ENCODE measurements around the gene TRAM2.

TRAM2 gene

GRCh38 chr6:52566201-52566600 lies 10.7 kb downstream of the TRAM2 start:
- DNase-seq: no peak

DNA sequence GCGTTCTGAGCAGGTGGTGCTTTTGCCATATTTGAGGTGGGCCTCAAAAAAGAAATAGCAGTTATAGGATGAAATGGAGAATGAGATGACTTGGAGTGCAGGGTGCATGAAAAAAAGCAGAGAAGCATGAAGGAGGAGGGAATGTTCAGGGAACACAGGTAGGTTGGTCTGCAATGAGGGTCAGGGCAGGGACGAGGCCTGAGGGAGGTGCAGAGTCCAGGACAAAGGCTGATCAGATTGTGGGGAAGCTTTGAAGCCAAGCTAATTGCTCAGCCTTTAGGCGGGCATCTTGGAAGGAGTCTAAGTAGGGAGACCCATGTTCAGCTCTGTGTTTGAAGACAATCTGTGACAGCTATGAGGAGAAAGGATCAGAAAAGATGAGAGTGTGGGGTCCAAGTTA lies 12.0 kb downstream of the TRAM2 start:
- DNase-seq: no peak

- no peak for DNase-seq
These were observed 13.9 kb downstream of the TRAM2 start for GRCh38 chr6:52562911-52563310.

DNA sequence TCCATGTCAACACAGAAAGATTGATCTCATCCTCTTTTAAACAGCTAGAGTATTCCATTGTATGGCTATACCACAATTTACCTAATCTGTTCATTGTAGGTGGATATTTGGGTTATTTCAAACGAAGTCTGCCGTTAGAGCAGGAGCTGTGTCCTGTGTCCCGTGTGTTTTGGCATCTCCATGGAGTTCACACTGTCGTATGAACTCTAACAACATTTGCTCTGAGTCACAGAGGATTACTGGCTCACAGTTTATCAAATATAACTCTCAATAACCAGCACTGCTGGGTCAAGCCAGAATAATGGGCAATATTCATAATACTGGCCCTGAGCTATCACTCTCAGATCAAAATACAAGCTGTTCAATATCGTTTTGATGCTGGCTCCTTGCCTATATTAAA lies 16.4 kb downstream of the TRAM2 start:
- no peak for DNase-seq

GRCh38 chr6:52558266-52559000 lies 18.4 kb downstream of the TRAM2 start:
- no peak for DNase-seq

DNA sequence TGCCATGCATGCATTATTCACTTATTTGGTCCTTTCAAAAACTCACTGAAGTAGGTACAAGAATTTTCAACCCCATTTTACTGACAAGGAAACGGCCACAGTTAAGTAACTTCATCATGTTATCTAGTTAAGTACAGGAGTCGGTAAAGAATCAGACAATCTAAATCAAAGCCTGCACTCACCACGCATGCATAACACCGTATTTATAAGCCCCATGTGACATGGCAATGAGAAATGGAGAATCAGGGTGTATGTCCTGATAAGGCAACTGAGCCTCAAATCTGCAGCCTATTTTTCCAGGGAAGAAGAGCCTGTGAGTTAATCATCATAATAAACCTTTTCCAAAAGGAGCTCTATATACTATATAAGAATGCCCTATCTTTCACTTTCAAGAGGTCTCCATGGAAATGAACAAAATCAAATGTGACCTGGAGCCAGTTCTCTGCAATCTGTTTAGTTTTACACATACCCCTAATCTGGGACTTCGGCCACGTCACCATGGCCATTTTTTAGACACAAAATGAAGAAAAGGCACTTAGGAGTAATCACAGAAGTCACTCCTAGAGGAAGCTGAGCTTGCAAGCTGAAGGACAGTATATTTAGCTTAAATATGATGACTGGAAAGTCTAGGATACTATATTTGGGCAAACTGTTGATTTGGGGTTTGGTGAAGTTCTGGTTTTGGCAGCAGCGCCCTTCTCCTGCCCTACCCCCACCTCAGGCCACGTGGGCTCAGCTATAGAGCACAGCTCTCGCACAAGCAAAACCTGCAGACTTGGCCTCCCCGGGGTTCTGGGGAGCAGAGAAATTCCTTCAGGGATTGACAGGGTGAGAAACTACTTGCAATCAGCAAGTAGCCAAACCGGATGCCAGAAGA lies 19.2 kb downstream of the TRAM2 start:
- no peak for DNase-seq

DNA sequence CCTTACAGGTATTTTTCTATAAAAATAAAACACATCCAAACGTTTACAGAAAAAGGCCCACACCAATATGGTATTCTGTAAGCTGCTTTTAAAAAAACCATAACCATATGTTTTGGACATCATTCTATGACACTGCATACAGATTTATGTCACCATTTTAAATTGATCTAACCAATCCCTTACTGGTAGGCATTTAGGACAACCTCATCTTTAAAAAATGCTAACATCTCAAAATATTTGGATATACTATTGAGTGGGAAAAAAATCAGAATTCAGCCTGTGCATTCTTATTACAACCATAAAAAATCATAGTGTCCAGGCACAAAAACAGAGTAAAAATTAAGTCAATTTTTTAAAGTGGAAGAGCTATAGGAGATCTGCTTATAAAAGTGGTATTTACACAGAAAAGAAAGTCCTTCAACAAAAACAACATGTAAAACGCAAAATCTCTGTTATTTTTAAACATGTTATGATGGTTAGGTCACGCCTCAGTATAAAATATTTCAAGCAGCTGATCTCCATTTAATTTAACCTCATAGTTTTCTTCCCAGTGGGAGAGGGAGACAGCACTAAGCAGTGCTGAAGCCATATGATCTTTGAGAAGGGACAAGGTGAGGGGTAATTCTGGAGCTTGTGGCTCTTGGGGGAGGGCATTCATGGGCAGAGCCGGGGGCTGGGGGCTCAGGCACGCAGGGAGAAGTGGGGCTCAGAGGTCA lies 21.2 kb downstream of the TRAM2 start:
- no peak for DNase-seq

DNA sequence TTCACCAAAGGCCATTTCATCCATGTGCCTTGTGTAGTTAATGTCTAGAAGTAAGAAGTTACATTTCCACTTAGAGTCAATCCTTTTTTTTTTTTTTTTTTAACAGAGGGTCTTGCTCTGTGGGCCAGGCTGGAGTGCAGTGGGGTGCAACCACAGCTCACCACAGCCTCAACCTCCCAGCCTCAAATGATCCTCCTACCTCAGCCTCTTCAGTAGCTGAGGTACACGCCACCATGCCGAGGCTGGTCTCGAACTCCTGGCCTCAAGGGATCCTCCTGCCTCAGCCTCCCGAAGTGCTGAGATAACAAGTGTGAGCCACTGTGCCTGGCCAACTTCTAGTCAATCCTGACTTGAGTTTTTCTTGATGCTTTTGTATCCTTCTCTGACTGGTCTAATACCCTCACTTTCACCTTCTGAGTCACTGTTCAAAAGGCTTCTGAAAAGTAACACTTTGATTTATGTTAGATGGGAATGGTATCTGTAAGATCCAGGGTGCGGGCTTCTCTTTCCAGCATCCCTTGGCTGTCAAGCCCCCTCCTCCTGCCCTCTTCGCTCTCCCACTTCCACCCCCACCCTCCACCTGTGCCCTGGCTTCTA lies 22.1 kb downstream of the TRAM2 start:
- DNase-seq: no peak

DNA sequence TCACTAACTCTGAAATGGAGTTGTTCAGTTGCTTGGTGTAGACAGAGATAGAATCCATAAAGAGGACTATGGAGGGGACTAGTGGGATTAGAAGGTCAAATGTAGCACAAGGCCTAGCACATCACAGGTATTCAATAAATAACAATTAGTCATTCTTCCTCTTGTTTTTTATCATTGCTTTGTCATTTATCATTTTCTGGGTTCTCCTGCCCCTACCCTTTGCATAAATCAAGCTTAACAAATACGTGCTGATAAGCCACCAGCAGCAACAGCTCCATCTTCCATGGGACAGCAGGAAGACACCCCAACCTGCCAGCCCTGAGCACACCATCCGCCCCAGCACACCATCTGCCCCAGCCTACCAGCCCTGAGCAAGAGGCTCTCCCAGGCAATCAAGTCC lies 23.1 kb downstream of the TRAM2 start:
- DNase-seq: no peak

- DNase-seq: no peak
These were observed 23.7 kb downstream of the TRAM2 start for GRCh38 chr6:52553158-52553557.

DNA sequence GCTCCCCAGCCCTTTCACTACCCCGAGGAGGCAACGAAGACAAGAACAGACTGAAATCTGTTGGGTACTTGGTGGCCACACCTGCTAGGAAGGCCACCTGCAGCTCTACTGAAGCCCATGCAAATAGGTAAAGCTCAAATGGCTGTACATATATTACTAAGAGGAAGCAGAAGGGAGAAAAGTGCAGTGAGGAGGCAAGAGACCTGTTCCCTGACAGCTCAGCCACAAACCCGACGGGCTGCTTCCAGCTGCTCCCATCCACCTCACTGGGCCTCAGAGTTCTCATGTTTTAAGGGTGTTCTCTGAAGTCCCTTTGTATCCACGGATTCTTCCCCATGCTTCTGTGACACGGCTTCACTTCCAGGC lies 24.6 kb downstream of the TRAM2 start:
- no peak for DNase-seq

DNA sequence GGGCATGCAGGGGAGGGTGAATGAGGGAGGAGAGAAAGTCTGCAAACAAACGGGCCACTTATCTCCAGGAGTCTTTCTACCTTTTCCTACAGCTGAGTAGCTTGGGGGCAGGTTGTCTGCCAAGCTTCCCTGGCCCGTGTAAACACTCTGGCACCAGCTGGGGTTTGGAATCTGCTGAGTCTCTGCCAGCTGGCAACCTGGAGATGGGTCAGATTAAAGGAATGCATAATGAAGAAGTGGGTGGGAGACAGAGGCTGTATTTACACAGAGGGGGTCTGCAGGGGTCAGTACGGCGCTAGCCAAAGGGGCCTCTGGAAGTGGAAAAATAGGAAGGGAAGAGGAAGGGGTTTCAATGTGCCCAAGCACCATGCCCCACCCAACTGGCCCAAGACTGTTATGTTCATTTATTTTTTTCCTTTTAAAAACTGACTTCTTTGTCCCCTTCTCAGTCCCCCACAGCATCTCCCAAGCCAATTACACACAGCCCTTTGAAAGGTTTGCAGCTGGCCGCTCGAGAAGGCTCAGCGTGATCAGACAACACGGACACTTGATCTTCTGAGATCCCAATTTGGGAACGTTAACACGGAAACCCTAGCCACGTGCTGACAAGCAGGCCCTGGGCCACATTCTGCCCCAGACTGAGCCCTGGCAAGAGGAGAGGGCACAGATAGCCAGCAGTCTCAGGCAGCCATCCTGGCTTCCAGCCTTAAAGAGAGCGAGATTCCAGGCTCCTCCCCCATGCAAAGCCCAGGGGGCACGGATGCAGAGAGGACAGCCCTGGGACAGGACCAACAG lies 25.2 kb downstream of the TRAM2 start:
- no peak for DNase-seq

DNA sequence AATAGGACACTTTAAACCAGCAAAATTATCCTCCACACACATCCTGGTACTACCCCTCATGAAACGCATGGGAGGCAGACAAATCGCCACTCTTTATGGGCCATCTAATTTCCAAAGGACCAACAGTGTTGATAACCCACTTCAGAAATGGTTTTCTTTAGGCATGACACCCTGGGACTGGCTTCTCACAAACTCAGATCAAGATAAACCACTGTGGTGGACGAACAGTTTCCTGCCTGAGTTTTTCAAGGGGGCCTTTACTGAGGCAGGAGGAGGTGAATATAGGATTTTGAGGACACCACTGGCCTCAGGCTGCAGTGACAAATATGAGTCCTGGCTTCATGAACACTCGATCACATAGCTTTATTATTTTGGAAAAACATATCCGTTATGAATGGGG lies 26.0 kb downstream of the TRAM2 start:
- DNase-seq: no peak

GRCh38 chr6:52550014-52550575 lies 26.8 kb downstream of the TRAM2 start:
- no peak for DNase-seq

DNA sequence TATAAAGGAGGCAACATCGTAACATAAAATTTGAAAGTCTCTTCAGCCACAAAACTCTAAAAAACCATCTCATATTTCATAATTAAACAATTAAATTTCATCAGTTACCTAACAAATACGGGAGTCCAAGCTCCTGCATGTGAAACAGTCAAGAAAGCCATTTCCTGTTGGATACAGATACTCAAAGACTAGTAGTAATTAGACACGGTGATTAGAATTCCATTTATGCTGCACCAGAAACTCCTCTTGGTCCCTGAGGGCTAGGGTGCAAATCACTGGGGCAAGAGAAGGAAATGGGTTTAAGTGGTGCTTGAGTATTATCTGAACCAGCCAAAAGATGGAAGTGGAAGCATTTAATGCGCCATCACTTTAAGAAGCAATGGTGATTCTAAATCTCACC lies 27.4 kb downstream of the TRAM2 start:
- no peak for DNase-seq

- DNase-seq: no peak
These were observed 27.9 kb downstream of the TRAM2 start for GRCh38 chr6:52548999-52549398.

GRCh38 chr6:52548353-52548713 lies 28.5 kb downstream of the TRAM2 start:
- no peak for DNase-seq

DNA sequence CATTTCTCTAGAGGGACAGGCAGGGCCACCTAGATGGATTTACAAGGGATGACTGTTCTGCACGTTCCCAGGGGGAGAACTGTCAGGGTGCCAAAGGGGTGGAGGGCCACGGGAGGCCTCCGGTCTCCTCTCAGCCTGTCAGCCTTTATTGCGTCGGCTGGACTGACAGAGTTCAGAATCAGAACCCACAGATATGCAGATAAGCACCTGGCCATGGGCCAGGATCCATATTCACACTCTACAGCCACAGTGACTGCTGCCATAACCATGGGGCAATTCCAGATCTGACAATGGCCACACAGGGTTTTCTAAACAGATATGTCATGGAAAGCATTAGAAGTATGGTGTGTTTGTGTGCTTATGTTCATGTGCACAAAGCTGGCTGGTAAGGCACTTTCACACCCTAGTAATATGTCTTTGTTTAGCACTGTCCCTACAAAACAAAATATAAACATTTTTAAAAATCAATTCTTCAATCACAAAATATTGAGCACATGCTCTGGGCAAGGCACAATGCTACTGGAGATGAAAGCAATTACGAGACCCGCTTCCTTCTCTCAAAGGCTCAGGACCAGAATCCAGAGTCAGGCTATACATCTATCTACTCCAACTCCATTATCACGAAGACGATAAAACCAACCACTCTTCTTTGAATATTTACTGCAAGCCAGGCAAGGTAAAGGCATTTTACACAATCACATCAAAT lies 29.1 kb downstream of the TRAM2 start:
- no peak for DNase-seq

- no peak for DNase-seq
These were observed 30.2 kb downstream of the TRAM2 start for GRCh38 chr6:52546678-52547077.

- no peak for DNase-seq
These were observed 30.7 kb downstream of the TRAM2 start for GRCh38 chr6:52546192-52546591.

- no peak for DNase-seq
These were observed 31.3 kb downstream of the TRAM2 start for GRCh38 chr6:52545406-52546119.

All from activated CD4-positive, alpha-beta T cell treated with anti-CD3 and anti-CD28 coated beads for 4 hours (primary cell).